Body of pancreas (tissue), 2 donors: ENCODE data around the gene HBG2. TPM values are rescaled to one million over a fixed set of nuclear protein-coding genes. Genes with fewer than 3 reads are reported as not detected.

Experiments
- total RNA-seq, 2 donors: library from RNA; depleted of rRNA; stranded (reverse); fragments of >200 nt; gene quantifications; one replicate each; pipeline ENCODE4 v1.1.0, GENCODE V29; 2016

Gene HBG2
- total RNA-seq, 2 donors from 2014 or later, result not detected

Other genes with a start within 250 kb of the HBG2 start
- not detected for gene OR52J3, start 208.3 kb downstream of the HBG2 start, total RNA-seq
- not detected for gene OR52E2, start 195.2 kb downstream of the HBG2 start, total RNA-seq
- gene OR52E1, start 185.2 kb downstream of the HBG2 start, total RNA-seq, result not detected
- not detected for gene OR52A5, start 116.4 kb downstream of the HBG2 start, total RNA-seq
- not detected for gene OR52A1, start 100.0 kb downstream of the HBG2 start, total RNA-seq
- gene OR51V1, start 54.1 kb downstream of the HBG2 start, total RNA-seq, result not detected
- 10 to 100 TPM in 1 of 2 donors, not detected in 1; 13.0 TPM for gene HBB, start 27.7 kb downstream of the HBG2 start, total RNA-seq
- not detected for gene HBD, start 20.3 kb downstream of the HBG2 start, total RNA-seq
- not detected for gene HBG1, start 4.9 kb downstream of the HBG2 start, total RNA-seq
- not detected for gene HBE1, start 15.2 kb upstream of the HBG2 start, total RNA-seq
- gene OR51B4, start 47.2 kb upstream of the HBG2 start, total RNA-seq, result under 1 TPM; 0.52 to 0.66 TPM
- gene OR51B2, start 69.5 kb upstream of the HBG2 start, total RNA-seq, result under 1 TPM in 1 of 2 donors, not detected in 1; 0.78 TPM
- not detected for gene OR51B5, start 88.7 kb upstream of the HBG2 start, total RNA-seq
- not detected for gene OR51B6, start 96.7 kb upstream of the HBG2 start, total RNA-seq
- not detected for gene OR51M1, start 129.0 kb upstream of the HBG2 start, total RNA-seq
- not detected for gene OR51Q1, start 167.3 kb upstream of the HBG2 start, total RNA-seq
- gene OR51I1, start 186.7 kb upstream of the HBG2 start, total RNA-seq, result not detected
- gene OR51I2, start 194.5 kb upstream of the HBG2 start, total RNA-seq, result not detected
- not detected for gene OR52D1, start 233.9 kb upstream of the HBG2 start, total RNA-seq